Thymus (tissue), 14 donors: ENCODE data around the gene NDUFC2. TPM values are rescaled to one million over a fixed set of nuclear protein-coding genes. Genes with fewer than 3 reads are reported as not detected.

ENCODE experiments used
- DNase-seq, 9 donors: peaks; one replicate each; pipeline ENCODE4 v3.0.0-alpha.2; 2013; ENCODE audit warnings: low spot score in 9 of 9, low read depth in 6 of 9, missing footprints in 1 of 9
- H3K27ac ChIP-seq, 2 donors: one replicate each; pipeline ENCODE4 v1.5.1; 2013; ENCODE audit warnings: control low read depth in 1 of 2, low read depth in 1 of 2, low read length in 1 of 2, mild to moderate bottlenecking in 1 of 2, moderate library complexity in 1 of 2
- H3K27me3 ChIP-seq, 2 donors: one replicate each; pipeline ENCODE4 v1.5.1; 2013; ENCODE audit warnings: low read length in 1 of 2; ENCODE audit not compliant: control insufficient read depth in 2 of 2, insufficient read depth in 1 of 2
- H3K36me3 ChIP-seq, 2 donors: one replicate each; pipeline ENCODE4 v1.5.1; 2013; ENCODE audit warnings: low read length in 1 of 2, mild to moderate bottlenecking in 1 of 2, moderate library complexity in 1 of 2; ENCODE audit not compliant: control insufficient read depth in 2 of 2, insufficient read depth in 2 of 2
- H3K4me1 ChIP-seq, 2 donors: one replicate each; pipeline ENCODE4 v1.5.1; 2013; ENCODE audit warnings: low read length in 2 of 2; ENCODE audit not compliant: control insufficient read depth in 2 of 2, insufficient read depth in 2 of 2
- H3K4me3 ChIP-seq, 2 donors: one replicate each; pipeline ENCODE4 v1.5.1; 2013; ENCODE audit warnings: low read length in 2 of 2, control low read depth in 1 of 2, mild to moderate bottlenecking in 1 of 2
- H3K9me3 ChIP-seq, 2 donors: one replicate each; pipeline ENCODE4 v1.5.1; 2013; ENCODE audit warnings: low read length in 1 of 2, mild to moderate bottlenecking in 1 of 2; ENCODE audit not compliant: control insufficient read depth in 2 of 2, insufficient read depth in 1 of 2
- WGBS: extraction: QIAGEN DNeasy Blood & Tissue Kit; methylation state at CpG from one replicate; pipeline ENCODE4 v1.1.7; 2013; 5-methylcytosine and 5-hydroxymethylcytosine counted together
- long read RNA-seq, 10 donors: transcript quantifications; one replicate each; lab custom pipeline, GENCODE V29; 2026
- polyA plus RNA-seq: library from polyadenylated mRNA; stranded (reverse); fragments of 200-250 nt; gene quantifications from one replicate; pipeline ENCODE4 v1.2.3, GENCODE V29; 2013
- total RNA-seq: library from RNA; stranded (reverse); fragments of 120-200 nt; gene quantifications from one replicate; pipeline ENCODE4 v1.2.4, GENCODE V29; 2013
- donor health status: healthy.

The NDUFC2 gene
- total RNA-seq (167 TPM), polyA plus RNA-seq (133 TPM)
- long read RNA-seq, donor 1, transcript NDUFC2-201 (3 exons, 2,518 nt) = major isoform, 17 of 17 reads
- long read RNA-seq, donor 1, partial matches to known transcripts = 0 of 17 reads
- long read RNA-seq, donor 1, other reads (novel, unspliced or antisense) = 0 of 17 reads
- long read RNA-seq, donor 2 = 0 reads
- long read RNA-seq, donor 3, transcript NDUFC2-201 (3 exons, 2,518 nt) = major isoform, 238 of 281 reads
- long read RNA-seq, donor 3, partial matches to known transcripts = 41 of 281 reads
- long read RNA-seq, donor 3, other reads (novel, unspliced or antisense) = 0 of 281 reads
- long read RNA-seq, donor 4, transcript NDUFC2-201 (3 exons, 2,518 nt) = major isoform, 78 of 105 reads
- long read RNA-seq, donor 4, partial matches to known transcripts = 27 of 105 reads
- long read RNA-seq, donor 4, other reads (novel, unspliced or antisense) = 0 of 105 reads
- long read RNA-seq, donor 5, transcript NDUFC2-204 (2 exons, 561 nt) = minor isoform, 9 of 346 reads
- long read RNA-seq, donor 5, transcript NDUFC2-201 (3 exons, 2,518 nt) = major isoform, 277 of 346 reads
- long read RNA-seq, donor 5, partial matches to known transcripts = 59 of 346 reads
- long read RNA-seq, donor 5, other reads (novel, unspliced or antisense) = 0 of 346 reads
- long read RNA-seq, donor 6, transcript NDUFC2-201 (3 exons, 2,518 nt) = major isoform, 86 of 98 reads
- long read RNA-seq, donor 6, partial matches to known transcripts = 12 of 98 reads
- long read RNA-seq, donor 6, other reads (novel, unspliced or antisense) = 0 of 98 reads
- long read RNA-seq, donor 7, transcript NDUFC2-201 (3 exons, 2,518 nt) = major isoform, 120 of 146 reads
- long read RNA-seq, donor 7, partial matches to known transcripts = 23 of 146 reads
- long read RNA-seq, donor 7, other reads (novel, unspliced or antisense) = 0 of 146 reads
- long read RNA-seq, donor 8, transcript NDUFC2-201 (3 exons, 2,518 nt) = major isoform, 44 of 49 reads
- long read RNA-seq, donor 8, partial matches to known transcripts = 5 of 49 reads
- long read RNA-seq, donor 8, other reads (novel, unspliced or antisense) = 0 of 49 reads
- long read RNA-seq, donor 9, transcript NDUFC2-201 (3 exons, 2,518 nt) = major isoform, 94 of 105 reads
- long read RNA-seq, donor 9, partial matches to known transcripts = 10 of 105 reads
- long read RNA-seq, donor 9, other reads (novel, unspliced or antisense) = 0 of 105 reads
- long read RNA-seq, donor 10, transcript NDUFC2-201 (3 exons, 2,518 nt) = major isoform, 111 of 124 reads
- long read RNA-seq, donor 10, partial matches to known transcripts = 11 of 124 reads
- long read RNA-seq, donor 10, other reads (novel, unspliced or antisense) = 0 of 124 reads

GRCh38 chr11:78079232-78080083, at the start of gene NDUFC2:
Gene NDUFC2, minus strand, starts transcription at chr11:78079862. Its CDS starts 118 bp downstream, at chr11:78079744.
- Histone ChIP-seq H3K4me1 (peaks cover 21 to 25% of the 10 kb centered on the region in 2 donors), H3K4me3 (peak within 1 kb of the TSS; percentile 94 to 100), H3K9me3 (no peaks in the 10 kb centered on the region), H3K36me3 (peaks cover 0 to 4% of the 10 kb centered on the region in 2 donors), H3K27ac (peak within 1 kb of the TSS; percentile 68 to 69), H3K27me3 (no peaks in the 10 kb centered on the region)
- WGBS = under 1% methylated on average over 68 of the region's 68 CpGs
- DNase-seq = peak; percentile 27 to 81 (median 63)

- no peak for DNase-seq
- Histone ChIP-seq H3K27me3 (no peaks in the 10 kb centered on the region), H3K36me3 (peaks cover 3 to 9% of the 10 kb centered on the region in 2 donors), H3K4me1 (no peaks in the 10 kb centered on the region), H3K27ac (no peak overlapping the region), H3K4me3 (no peak overlapping the region), H3K9me3 (no peaks in the 10 kb centered on the region)
- 100% methylated on average over 3 of the region's 3 CpGs for WGBS
Measured at GRCh38 chr11:78127403-78127802, 47.7 kb upstream of the NDUFC2 start.

DNA sequence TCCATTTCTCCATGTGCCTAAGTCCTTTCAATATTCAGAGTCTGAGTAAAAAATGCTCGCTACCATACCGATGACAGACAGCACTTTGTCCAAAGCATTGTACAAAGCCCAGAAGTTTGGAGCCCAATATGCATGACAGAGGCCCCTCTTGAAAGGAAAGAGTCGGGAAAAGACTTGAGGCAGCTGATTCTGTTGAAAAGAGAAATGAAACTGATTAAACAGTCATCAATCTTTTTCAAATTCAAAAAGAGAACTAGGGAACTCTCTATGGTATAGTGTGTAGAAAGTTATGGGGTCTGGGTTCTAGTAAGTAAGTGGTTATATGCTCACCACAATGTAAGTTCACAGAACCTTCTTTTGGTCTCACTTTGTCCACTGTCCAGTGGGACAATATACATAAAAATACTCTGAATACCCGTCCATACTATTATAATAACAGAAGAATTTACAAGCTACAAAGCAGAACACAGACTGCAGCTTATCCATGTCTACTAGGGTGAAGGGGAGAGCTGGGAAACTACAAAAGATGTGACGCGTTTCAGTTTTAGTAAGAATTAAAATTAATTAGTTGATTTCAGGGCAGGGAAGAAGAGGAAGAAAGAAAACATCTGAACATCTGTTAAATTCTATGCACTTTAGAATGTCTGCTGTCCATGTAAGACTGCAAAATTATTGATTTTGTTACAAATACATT, 33.1 kb upstream of the NDUFC2 start:
- Histone ChIP-seq H3K27me3 (no peaks in the 10 kb centered on the region), H3K36me3 (peaks cover 10 to 41% of the 10 kb centered on the region in 2 donors), H3K27ac (no peak overlapping the region), H3K4me3 (no peak overlapping the region), H3K4me1 (no peaks in the 10 kb centered on the region), H3K9me3 (no peaks in the 10 kb centered on the region)
- DNase-seq = no peak
- 87% methylated on average over 6 of the region's 6 CpGs for WGBS

DNA sequence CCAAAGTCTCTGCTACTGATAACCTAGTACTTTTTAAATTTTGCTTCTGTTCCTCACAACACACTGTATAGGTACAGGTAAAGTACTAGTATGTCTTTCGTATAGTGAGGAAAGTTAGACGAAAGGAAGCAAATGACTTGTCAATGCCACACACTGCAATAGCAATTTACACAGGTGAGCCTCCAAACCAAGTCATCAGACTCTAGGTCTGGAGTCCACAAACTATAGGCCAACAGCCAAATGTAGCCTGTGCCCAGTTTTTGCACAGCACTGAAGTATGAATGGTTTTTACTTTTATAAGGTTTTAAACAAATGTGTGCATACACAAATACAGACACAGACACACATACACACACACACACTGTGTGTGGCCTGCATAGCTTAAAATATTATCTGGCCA, 31.6 kb upstream of the NDUFC2 start:
- H3K4me3 ChIP-seq = no peak overlapping the region
- no peaks in the 10 kb centered on the region for H3K4me1 ChIP-seq
- no peaks in the 10 kb centered on the region for H3K9me3 ChIP-seq
- no peaks in the 10 kb centered on the region for H3K27me3 ChIP-seq
- DNase-seq = no peak
- peaks cover 10 to 43% of the 10 kb centered on the region in 2 donors for H3K36me3 ChIP-seq
- WGBS = 99% methylated on average over 2 of the region's 2 CpGs
- no peak overlapping the region for H3K27ac ChIP-seq

- Histone ChIP-seq H3K36me3 (peaks cover 10 to 43% of the 10 kb centered on the region in 2 donors), H3K4me3 (no peak overlapping the region), H3K9me3 (no peaks in the 10 kb centered on the region), H3K27me3 (no peaks in the 10 kb centered on the region), H3K4me1 (no peaks in the 10 kb centered on the region), H3K27ac (no peak overlapping the region)
- over 99% methylated on average over 2 of the region's 2 CpGs for whole genome bisulfite sequencing
- no peak for DNase-seq
Measured at GRCh38 chr11:78110830-78111229, 31.2 kb upstream of the NDUFC2 start.

- no peaks in the 10 kb centered on the region for H3K9me3 ChIP-seq
- DNase-seq = no peak
- H3K4me3 ChIP-seq = no peak overlapping the region
- WGBS = 95% methylated on average over 5 of the region's 5 CpGs
- no peak overlapping the region for H3K27ac ChIP-seq
- no peaks in the 10 kb centered on the region for H3K27me3 ChIP-seq
- H3K4me1 ChIP-seq = no peaks in the 10 kb centered on the region
- H3K36me3 ChIP-seq = peaks cover 10 to 43% of the 10 kb centered on the region in 2 donors
Measured at GRCh38 chr11:78110351-78110750, 30.7 kb upstream of the NDUFC2 start.

DNA sequence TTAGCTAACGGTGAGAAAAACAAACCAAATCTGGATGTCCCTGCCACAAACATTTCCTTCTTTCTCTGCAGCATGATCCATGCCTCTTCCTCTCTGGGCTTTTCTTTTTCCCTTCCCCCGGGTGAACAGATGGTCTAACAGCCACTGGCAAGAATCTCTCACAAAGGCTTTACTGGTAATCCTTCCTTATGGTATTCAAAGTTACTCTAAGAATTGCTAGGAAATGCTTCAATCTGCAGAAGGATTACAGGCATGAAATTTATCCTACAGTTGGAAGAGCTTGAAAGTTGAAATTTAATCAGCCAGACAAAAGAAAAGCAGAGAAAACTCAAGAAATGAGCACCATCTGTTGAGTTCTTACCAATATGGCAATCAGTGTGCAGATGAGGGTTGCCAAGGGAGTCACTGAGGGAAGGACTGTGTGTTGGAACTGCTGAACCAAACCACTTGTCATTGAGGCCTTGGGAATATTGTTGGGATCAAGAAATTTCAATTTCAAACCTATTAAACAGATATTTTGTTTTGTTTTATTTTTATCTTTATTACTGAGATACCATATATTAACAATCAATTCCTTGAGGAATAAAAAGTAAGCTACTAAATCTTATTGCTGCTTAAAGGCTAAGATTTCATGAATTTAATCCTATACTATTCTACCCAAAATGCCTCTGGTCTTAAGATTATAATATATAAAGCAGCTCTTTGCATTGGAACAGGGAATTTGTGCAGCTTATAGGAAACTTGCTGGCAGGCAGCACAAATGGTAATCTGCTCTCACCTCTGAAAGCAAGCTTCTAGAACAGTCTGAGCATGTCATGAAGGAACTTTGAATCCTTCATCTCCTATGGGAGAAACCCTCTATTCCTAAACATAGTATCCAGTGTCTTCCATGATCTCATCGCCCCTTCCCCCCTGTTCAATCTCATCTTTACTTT, 29.7 kb upstream of the NDUFC2 start:
- Histone ChIP-seq H3K27me3 (no peaks in the 10 kb centered on the region), H3K27ac (no peak overlapping the region), H3K4me3 (no peak overlapping the region), H3K9me3 (no peaks in the 10 kb centered on the region), H3K4me1 (no peaks in the 10 kb centered on the region), H3K36me3 (peaks cover 10 to 45% of the 10 kb centered on the region in 2 donors)
- DNase-seq = no peak
- 88% methylated on average over 3 of the region's 3 CpGs for WGBS
